ENCODE measurements around the gene AIP. TPM values are rescaled to one million over a fixed set of nuclear protein-coding genes. Genes with fewer than 3 reads are reported as not detected.

Gene AIP
- total RNA-seq, 2 experiments from 2014 or later: 145 to 146 TPM

DNA sequence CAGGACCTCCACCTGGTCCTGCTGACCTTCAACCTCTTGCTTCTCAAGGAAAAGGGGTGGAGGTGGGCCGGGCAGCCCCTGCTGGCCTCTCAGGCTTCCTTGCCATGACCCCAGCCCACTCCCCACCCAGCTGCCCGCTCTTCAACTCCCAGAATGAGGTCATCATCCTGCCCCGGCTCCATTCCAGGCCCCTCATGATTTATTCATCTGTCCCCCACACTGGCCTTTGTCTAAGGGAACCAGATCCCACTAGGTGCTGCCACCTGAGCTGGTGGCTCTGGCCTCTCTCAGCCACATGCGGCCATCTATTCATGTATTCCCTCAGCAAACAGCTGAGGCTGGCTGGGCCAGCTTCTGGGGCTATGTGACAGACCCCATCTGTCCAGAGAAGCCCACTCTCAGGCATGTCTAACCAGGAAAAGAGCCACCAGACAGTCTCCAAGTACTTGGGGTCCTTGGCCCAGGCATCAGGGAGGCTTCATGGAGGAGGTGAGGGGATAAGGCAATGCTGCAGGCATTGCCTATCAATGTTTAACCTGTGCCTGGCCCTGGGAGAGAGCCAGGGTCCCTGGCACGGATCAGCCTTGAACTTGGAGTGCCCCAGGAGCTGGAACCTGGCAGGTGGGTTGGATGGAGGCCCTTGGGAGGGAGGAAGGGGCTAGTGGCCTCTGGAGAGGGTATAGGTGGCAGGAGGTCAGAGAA, 42.6 kb downstream of the AIP start:
- ATAC-seq (no peak), DNase-seq (no peak)
- Mint-ChIP-seq H3K4me1 (ENCODE audit: low read depth) (no peaks in the 10 kb centered on the region), H3K9me3 (no peaks in the 10 kb centered on the region), H3K27me3 (peaks cover 7% of the 10 kb centered on the region), H3K27ac (no peak overlapping the region), H3K4me3 (no peak overlapping the region), H3K36me3 (ENCODE audit: low read depth) (no peaks in the 10 kb centered on the region)
- POLR2A ChIA-PET: no interaction called here
- TF ChIP-seq CTCF (IDR thresholded peaks at IDR 0.05): no peak
- intact Hi-C loops (cut with micrococcal nuclease): no loop called here
- CTCF ChIA-PET: no interaction called here

DNA sequence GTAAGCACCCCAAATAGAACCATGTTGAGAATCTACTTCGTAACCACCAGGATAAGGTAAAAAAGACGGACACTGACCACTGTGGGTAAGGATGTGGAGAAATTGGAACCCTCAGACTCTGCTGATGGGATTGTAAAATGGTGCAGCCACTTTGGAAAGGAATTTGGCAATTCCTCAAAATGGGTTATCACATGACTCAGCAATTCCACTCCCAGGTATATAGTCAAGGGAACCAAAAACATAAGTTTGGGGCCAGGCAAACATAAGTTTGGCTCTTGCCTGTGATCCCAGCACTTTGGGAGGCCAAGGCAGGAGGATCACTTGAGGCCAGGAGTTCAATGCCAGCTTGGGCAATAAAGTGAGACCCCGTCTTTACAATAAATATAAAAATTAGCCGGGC, 45.5 kb downstream of the AIP start:
- DNase-seq: no peak
- Mint-ChIP-seq H3K36me3 (ENCODE audit: low read depth) (no peaks in the 10 kb centered on the region), H3K4me3 (no peak overlapping the region), H3K27me3 (peaks cover 7% of the 10 kb centered on the region), H3K27ac (no peak overlapping the region), H3K9me3 (peaks cover 5% of the 10 kb centered on the region), H3K4me1 (ENCODE audit: low read depth) (no peaks in the 10 kb centered on the region)
- POLR2A ChIA-PET: no interaction called here
- intact Hi-C loops (cut with micrococcal nuclease): no loop called here
- ATAC-seq: no peak
- no peak for TF ChIP-seq CTCF (IDR thresholded peaks at IDR 0.05)
- CTCF ChIA-PET: no interaction called here

- CTCF ChIA-PET: no interaction called here
- Mint-ChIP-seq H3K36me3 (ENCODE audit: low read depth) (peaks cover 4% of the 10 kb centered on the region), H3K9me3 (peaks cover 12% of the 10 kb centered on the region), H3K27ac (no peak overlapping the region), H3K4me3 (no peak overlapping the region), H3K27me3 (peaks cover 7% of the 10 kb centered on the region), H3K4me1 (ENCODE audit: low read depth) (no peaks in the 10 kb centered on the region)
- DNase-seq: no peak
- TF ChIP-seq CTCF (IDR thresholded peaks at IDR 0.05): no peak
- intact Hi-C loops (cut with micrococcal nuclease): no loop called here
- POLR2A ChIA-PET: no interaction called here
- ATAC-seq: no peak
Observed at GRCh38 chr11:67530282-67530592, 47.4 kb downstream of the AIP start.

- H3K4me3 Mint-ChIP-seq: no peak overlapping the region
- ATAC-seq: no peak
- peaks cover 3% of the 10 kb centered on the region for H3K27me3 Mint-ChIP-seq
- H3K4me1 Mint-ChIP-seq (ENCODE audit: low read depth): no peaks in the 10 kb centered on the region
- no peak for DNase-seq
- H3K36me3 Mint-ChIP-seq (ENCODE audit: low read depth): peaks cover 4% of the 10 kb centered on the region
- H3K27ac Mint-ChIP-seq: no peak overlapping the region
- intact Hi-C loops (cut with micrococcal nuclease): no loop called here
- ChIA-PET CTCF (no interaction called here), POLR2A (interaction anchor here (0.7 kb wide), 1 partner anchor 15 kb away, joined by 3 read pairs; no protein-coding TSS in a partner anchor)
- no peak for TF ChIP-seq CTCF (IDR thresholded peaks at IDR 0.05)
- peaks cover 14% of the 10 kb centered on the region for H3K9me3 Mint-ChIP-seq
Observed at GRCh38 chr11:67532889-67533288, 50.1 kb downstream of the AIP start.

DNA sequence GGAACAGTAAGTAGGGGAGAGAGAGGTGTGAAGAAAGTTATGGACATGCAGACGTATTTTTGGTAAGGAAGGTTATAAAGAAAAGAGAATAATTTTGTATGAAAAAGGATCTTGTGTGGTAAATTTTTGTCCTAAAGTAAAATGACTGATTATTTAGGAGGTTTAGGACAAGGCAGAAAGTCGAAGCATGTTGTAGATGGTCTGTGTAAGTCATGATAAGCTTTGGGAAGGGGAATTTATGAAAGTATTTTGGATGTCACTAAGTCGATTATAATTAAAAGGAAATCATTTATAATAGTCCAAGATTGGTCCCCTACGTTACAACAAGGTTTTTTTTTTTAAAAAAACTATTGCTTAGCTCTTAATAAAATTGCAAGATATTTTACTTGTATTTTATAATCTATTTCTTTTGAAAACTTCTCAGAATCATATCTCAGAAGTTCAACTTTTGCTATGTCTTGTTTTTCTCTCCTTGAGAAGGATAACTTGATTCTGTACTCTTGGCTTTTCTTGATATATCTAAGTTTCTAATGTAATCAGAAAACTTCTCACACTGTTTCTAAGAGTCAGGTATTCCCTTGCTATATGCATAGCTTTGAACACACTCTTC, 51.3 kb downstream of the AIP start:
- Mint-ChIP-seq H3K4me1 (ENCODE audit: low read depth) (no peaks in the 10 kb centered on the region), H3K4me3 (no peak overlapping the region), H3K27me3 (no peaks in the 10 kb centered on the region), H3K9me3 (peaks cover 14% of the 10 kb centered on the region), H3K36me3 (ENCODE audit: low read depth) (peaks cover 4% of the 10 kb centered on the region), H3K27ac (no peak overlapping the region)
- TF ChIP-seq CTCF (IDR thresholded peaks at IDR 0.05): no peak
- ATAC-seq (no peak), DNase-seq (no peak)
- intact Hi-C loops (cut with micrococcal nuclease): no loop called here
- ChIA-PET POLR2A (no interaction called here), CTCF (interaction anchor here (0.7 kb wide), 1 partner anchor 152 kb away, joined by 3 read pairs; no protein-coding TSS in a partner anchor)
